SK-N-SH (cell line): Measurements from ENCODE around the gene MCC.

Experiments used
- CTCF ChIP-seq: fragments of 200-600 bp; sonication (generic); IDR thresholded peaks from 2 replicates; pipeline ENCODE4 v1.6.1; 2017; ENCODE audit warnings: antibody characterized with exemption, mild to moderate bottlenecking, moderate library complexity
- EP300 ChIP-seq, 2 experiments: IDR thresholded peaks; 2 replicates each; pipeline versions ENCODE4 v1.4.0 to v1.6.1; 2012; ENCODE audit warnings: borderline replicate concordance in 1 of 2, low read depth in 1 of 2, low read length in 1 of 2
- EZH2phosphoT487 ChIP-seq: fragments of 200-600 bp; sonication (generic); IDR thresholded peaks from 2 replicates; pipeline ENCODE4 v1.6.1; 2017; ENCODE audit warnings: low read depth, mixed run types, mild to moderate bottlenecking, antibody characterized with exemption, moderate library complexity, borderline replicate concordance
- FOXJ3 ChIP-seq: sonication (generic); formaldehyde crosslinking; IDR thresholded peaks from 2 replicates; pipeline ENCODE4 v1.5.1; 2020; ENCODE audit warnings: mild to moderate bottlenecking, missing genetic modification reagents
- FOXM1 ChIP-seq: IDR thresholded peaks from 2 replicates; pipeline ENCODE4 v1.4.0; 2012; ENCODE audit warnings: low read depth, mild to moderate bottlenecking
- GABPA ChIP-seq: IDR thresholded peaks from 2 replicates; pipeline ENCODE4 v1.4.0; 2012; ENCODE audit warnings: low read depth, mild to moderate bottlenecking
- POLR2AphosphoS5 ChIP-seq: IDR thresholded peaks from 2 replicates; pipeline ENCODE4 v1.6.1; 2012; ENCODE audit warnings: low read depth, low read length
- RAD21 ChIP-seq: IDR thresholded peaks from 2 replicates; pipeline ENCODE4 v1.6.1; 2012; ENCODE audit warnings: mild to moderate bottlenecking, low read length
- SIN3A ChIP-seq: IDR thresholded peaks from 2 replicates; pipeline ENCODE4 v1.6.1; 2012; ENCODE audit warnings: low read depth, mild to moderate bottlenecking, low read length, moderate library complexity, borderline replicate concordance
- TCF12 ChIP-seq: IDR thresholded peaks from 2 replicates; pipeline ENCODE4 v1.4.0; 2012
- USF1 ChIP-seq: IDR thresholded peaks from 2 replicates; pipeline ENCODE4 v1.4.0; 2012; ENCODE audit warnings: low read depth, borderline replicate concordance
- YY1 ChIP-seq: IDR thresholded peaks from 2 replicates; pipeline ENCODE4 v1.4.0; 2012; ENCODE audit warnings: low read depth, mild to moderate bottlenecking
- ZBTB33 ChIP-seq: IDR thresholded peaks from 2 replicates; pipeline ENCODE4 v1.4.0; 2012; ENCODE audit warnings: low read depth, borderline replicate concordance
- TF ChIP-seq, protein P1 (sequence below): fragments of 150-350 bp; IDR thresholded peaks from 2 replicates; pipeline ENCODE4 v1.6.1; 2017; ENCODE audit warnings: antibody characterized with exemption, low read length, low read depth, borderline replicate concordance

GRCh38 chr5:113038136-113038535 is 450.1 kb downstream of the MCC start:
- TF ChIP-seq RAD21 (no peak), CTCF (no peak), SIN3A (no peak), EP300 (IDR thresholded peaks at IDR 0.05; ENCODE audit: borderline replicate concordance in 1 of 2, low read depth in 1 of 2, low read length in 1 of 2) (no peak), POLR2AphosphoS5 (no peak), FOXM1 (no peak), ZBTB33 (no peak), USF1 (no peak), TCF12 (no peak), FOXJ3 (CRISPR knock-in tag) (no peak), EZH2phosphoT487 (no peak), YY1 (no peak), GABPA (no peak)
- TF ChIP-seq, protein P1, sequence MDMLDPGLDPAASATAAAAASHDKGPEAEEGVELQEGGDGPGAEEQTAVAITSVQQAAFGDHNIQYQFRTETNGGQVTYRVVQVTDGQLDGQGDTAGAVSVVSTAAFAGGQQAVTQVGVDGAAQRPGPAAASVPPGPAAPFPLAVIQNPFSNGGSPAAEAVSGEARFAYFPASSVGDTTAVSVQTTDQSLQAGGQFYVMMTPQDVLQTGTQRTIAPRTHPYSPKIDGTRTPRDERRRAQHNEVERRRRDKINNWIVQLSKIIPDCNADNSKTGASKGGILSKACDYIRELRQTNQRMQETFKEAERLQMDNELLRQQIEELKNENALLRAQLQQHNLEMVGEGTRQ: no peak
